ENCODE data around the gene SMS. TPM values are rescaled to one million over a fixed set of nuclear protein-coding genes. Genes with fewer than 3 reads are reported as not detected.

Gene SMS
- total and polyA plus RNA-seq, 2 of the 13 experiments (the other 11 are each of a cell fraction or from before 2014, with no cell fraction given) = 40.5 to 91.9 TPM

- ChIA-PET CTCF (ENCODE audit: low intra/inter-chr PET ratio, low total read pairs) (no interaction called here), POLR2A (no interaction called here)
- H3K4me1 ChIP-seq (ENCODE audit: insufficient read depth, low read length) = peaks cover 4% of the 10 kb centered on the region; the same call in 1 of the 2 replicates
- H3K9me3 ChIP-seq (ENCODE audit: low read length) = no peaks in the 10 kb centered on the region
- H3K27me3 ChIP-seq (ENCODE audit: control insufficient read depth in 1 of 2, insufficient read depth in 2 of 2, low read length in 2 of 2) = no peaks in the 10 kb centered on the region
- TF ChIP-seq U2AF1 (optimal IDR thresholded peaks at IDR 0.05; ENCODE audit: low read depth, low read length) = no peak
- TF ChIP-seq ZNF614 (CRISPR knock-in tag; IDR thresholded peaks at IDR 0.05; ENCODE audit: borderline replicate concordance) = no peak
- TF ChIP-seq SP140L (CRISPR knock-in tag; IDR thresholded peaks at IDR 0.05; ENCODE audit: borderline replicate concordance) = no peak
- TF ChIP-seq ESRRA (CRISPR knock-in tag; IDR thresholded peaks at IDR 0.05; ENCODE audit: low read depth) = no peak
- no peak for TF ChIP-seq SP1 (IDR thresholded peaks at IDR 0.05)
- TF ChIP-seq SP1 (CRISPR knock-in tag; IDR thresholded peaks at IDR 0.05) = no peak
- no peak for TF ChIP-seq HOXA5 (CRISPR knock-in tag; IDR thresholded peaks at IDR 0.05)
- no peak for TF ChIP-seq BRCA1 (CRISPR knock-in tag; IDR thresholded peaks at IDR 0.05)
- TF ChIP-seq KAT2B (IDR thresholded peaks at IDR 0.05; ENCODE audit: borderline replicate concordance, low read depth, low read length) = no peak
- no peak for TF ChIP-seq ZNF569 (CRISPR knock-in tag; IDR thresholded peaks at IDR 0.05; ENCODE audit: borderline replicate concordance)
- no peak for TF ChIP-seq MYPOP (CRISPR knock-in tag; IDR thresholded peaks at IDR 0.05)
- TF ChIP-seq SAFB2 (CRISPR knock-in tag; IDR thresholded peaks at IDR 0.05; ENCODE audit: borderline replicate concordance, low read depth) = no peak
- no peak for TF ChIP-seq ISL2 (CRISPR knock-in tag; IDR thresholded peaks at IDR 0.05)
- no peak for TF ChIP-seq PHF5A (CRISPR knock-in tag; IDR thresholded peaks at IDR 0.05; ENCODE audit: low read depth, unreplicated experiment)
- no peak for TF ChIP-seq SNAI1 (CRISPR knock-in tag; IDR thresholded peaks at IDR 0.05; ENCODE audit: borderline replicate concordance)
- TF ChIP-seq, protein P1, sequence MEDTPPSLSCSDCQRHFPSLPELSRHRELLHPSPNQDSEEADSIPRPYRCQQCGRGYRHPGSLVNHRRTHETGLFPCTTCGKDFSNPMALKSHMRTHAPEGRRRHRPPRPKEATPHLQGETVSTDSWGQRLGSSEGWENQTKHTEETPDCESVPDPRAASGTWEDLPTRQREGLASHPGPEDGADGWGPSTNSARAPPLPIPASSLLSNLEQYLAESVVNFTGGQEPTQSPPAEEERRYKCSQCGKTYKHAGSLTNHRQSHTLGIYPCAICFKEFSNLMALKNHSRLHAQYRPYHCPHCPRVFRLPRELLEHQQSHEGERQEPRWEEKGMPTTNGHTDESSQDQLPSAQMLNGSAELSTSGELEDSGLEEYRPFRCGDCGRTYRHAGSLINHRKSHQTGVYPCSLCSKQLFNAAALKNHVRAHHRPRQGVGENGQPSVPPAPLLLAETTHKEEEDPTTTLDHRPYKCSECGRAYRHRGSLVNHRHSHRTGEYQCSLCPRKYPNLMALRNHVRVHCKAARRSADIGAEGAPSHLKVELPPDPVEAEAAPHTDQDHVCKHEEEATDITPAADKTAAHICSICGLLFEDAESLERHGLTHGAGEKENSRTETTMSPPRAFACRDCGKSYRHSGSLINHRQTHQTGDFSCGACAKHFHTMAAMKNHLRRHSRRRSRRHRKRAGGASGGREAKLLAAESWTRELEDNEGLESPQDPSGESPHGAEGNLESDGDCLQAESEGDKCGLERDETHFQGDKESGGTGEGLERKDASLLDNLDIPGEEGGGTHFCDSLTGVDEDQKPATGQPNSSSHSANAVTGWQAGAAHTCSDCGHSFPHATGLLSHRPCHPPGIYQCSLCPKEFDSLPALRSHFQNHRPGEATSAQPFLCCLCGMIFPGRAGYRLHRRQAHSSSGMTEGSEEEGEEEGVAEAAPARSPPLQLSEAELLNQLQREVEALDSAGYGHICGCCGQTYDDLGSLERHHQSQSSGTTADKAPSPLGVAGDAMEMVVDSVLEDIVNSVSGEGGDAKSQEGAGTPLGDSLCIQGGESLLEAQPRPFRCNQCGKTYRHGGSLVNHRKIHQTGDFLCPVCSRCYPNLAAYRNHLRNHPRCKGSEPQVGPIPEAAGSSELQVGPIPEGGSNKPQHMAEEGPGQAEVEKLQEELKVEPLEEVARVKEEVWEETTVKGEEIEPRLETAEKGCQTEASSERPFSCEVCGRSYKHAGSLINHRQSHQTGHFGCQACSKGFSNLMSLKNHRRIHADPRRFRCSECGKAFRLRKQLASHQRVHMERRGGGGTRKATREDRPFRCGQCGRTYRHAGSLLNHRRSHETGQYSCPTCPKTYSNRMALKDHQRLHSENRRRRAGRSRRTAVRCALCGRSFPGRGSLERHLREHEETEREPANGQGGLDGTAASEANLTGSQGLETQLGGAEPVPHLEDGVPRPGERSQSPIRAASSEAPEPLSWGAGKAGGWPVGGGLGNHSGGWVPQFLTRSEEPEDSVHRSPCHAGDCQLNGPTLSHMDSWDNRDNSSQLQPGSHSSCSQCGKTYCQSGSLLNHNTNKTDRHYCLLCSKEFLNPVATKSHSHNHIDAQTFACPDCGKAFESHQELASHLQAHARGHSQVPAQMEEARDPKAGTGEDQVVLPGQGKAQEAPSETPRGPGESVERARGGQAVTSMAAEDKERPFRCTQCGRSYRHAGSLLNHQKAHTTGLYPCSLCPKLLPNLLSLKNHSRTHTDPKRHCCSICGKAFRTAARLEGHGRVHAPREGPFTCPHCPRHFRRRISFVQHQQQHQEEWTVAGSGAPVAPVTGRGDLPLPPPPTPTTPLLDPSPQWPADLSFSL (CRISPR knock-in tag; IDR thresholded peaks at IDR 0.05) = no peak
- no peak for TF ChIP-seq ZNF326 (CRISPR knock-in tag; IDR thresholded peaks at IDR 0.05; ENCODE audit: borderline replicate concordance)
- H3K79me2 ChIP-seq (ENCODE audit: insufficient read depth, low read length) = no peaks in the 10 kb centered on the region
- H3K27ac ChIP-seq (ENCODE audit: extremely low read length, insufficient read depth, low read length) = no peak overlapping the region
- no peak overlapping the region for H3K4me2 ChIP-seq (ENCODE audit: low read depth, low read length)
- H3K9ac ChIP-seq (ENCODE audit: insufficient read depth, low read depth, low read length) = no peak overlapping the region
- in situ Hi-C loops (cut with HindIII; ENCODE audit: extremely low pct_ligation_motif_present, low pct_unique_long_range_greater_than_20kb) = no loop called here
- no peak for FAIRE-seq
- H2AFZ ChIP-seq (ENCODE audit: low read length) = no peak overlapping the region
- ATAC-seq = no peak
- H3K36me3 ChIP-seq (replicated peaks in 1 of 2; ENCODE audit: control insufficient read depth in 1 of 2, insufficient read depth in 2 of 2, low read length in 2 of 2) = no peaks in the 10 kb centered on the region
- no peak for DNase-seq (ENCODE audit: low spot score)
- no peak overlapping the region for H3K4me3 ChIP-seq (replicated peaks in 1 of 3; ENCODE audit: insufficient read depth in 1 of 3, low read depth in 2 of 3, low read length in 3 of 3)
- WGBS (ENCODE audit: low lambda C conversion rate) = no CpG with 5 or more reads among the region's 10 CpGs
- intact Hi-C loops (cut with micrococcal nuclease; ENCODE audit: unreplicated experiment) = no loop called here
- H4K20me1 ChIP-seq (ENCODE audit: insufficient read depth, low read length) = no peaks in the 10 kb centered on the region
- no TSS peak for BruUV-seq (replicated peaks)
Measured at GRCh38 chrX:22004866-22005265, 64.4 kb downstream of the SMS start.

All from HepG2 (cell line).